CD4-positive, alpha-beta T cell treated with Interleukin-17A for 4 hours (primary cell): ENCODE measurements around the gene ADARB2.

Experiments
- DNase-seq: peaks from one replicate; pipeline ENCODE4 v3.0.0-alpha.2; 2020; ENCODE audit warnings: mixed read lengths

Gene ADARB2

GRCh38 chr10:1684991-1685390 lies 52.3 kb downstream of the ADARB2 start:
- DNase-seq: no peak

GRCh38 chr10:1683649-1684048 lies 53.7 kb downstream of the ADARB2 start:
- no peak for DNase-seq

- DNase-seq: no peak
Observed at GRCh38 chr10:1679821-1680650, 57.3 kb downstream of the ADARB2 start.

GRCh38 chr10:1678084-1678483 lies 59.2 kb downstream of the ADARB2 start:
- no peak for DNase-seq

DNA sequence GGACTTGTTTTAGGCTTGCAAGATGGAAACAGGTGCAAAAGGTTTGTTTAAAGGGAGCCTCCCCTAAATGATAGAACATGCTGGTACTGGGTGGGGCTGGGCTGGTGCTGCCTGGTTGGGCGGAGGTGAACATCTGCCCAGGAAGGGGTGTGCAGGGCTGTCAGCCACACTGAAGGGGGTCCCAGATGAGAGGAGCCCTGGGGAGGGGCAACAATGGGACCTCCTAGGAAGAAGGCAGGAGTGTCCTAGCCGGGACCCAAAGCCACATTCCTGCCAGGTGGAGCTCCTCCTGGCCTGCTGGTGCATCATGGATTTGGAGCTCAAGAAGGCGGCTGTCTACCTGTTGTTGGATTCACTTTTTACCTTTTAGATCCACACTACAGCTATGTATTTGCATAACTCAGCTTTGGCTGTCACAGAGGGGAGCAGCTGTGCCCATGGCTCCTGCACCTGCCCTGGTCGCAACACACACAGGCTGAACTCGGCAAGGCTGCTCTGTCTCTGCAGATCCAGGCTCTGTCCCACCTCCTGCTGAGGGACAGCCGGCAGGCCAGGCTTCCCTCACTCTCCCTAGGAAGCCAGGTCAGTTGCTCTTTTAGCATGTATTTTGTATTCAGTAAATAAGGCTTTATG lies 59.9 kb downstream of the ADARB2 start:
- no peak for DNase-seq

DNA sequence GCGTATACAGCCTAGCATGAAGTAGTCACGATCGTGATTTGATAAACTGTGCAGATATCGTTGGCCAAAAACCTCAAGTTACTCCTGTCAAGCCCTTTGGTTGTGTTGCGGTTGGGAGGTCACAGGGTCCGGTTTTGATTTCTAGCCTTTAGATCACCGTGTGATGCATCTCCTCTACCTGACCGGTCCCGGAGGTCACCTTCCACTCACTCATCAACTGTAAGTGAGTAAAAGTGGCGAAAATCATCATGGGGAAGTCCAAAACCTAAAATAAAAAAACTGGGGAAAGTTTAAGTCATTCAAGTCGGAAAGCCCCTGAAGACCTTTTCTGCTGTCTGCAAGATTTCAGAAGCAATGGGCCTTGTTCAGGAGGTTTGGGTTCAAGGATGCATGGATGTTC lies 62.8 kb downstream of the ADARB2 start:
- DNase-seq: no peak

- DNase-seq: no peak
Observed at GRCh38 chr10:1673568-1674345, 63.6 kb downstream of the ADARB2 start.

DNA sequence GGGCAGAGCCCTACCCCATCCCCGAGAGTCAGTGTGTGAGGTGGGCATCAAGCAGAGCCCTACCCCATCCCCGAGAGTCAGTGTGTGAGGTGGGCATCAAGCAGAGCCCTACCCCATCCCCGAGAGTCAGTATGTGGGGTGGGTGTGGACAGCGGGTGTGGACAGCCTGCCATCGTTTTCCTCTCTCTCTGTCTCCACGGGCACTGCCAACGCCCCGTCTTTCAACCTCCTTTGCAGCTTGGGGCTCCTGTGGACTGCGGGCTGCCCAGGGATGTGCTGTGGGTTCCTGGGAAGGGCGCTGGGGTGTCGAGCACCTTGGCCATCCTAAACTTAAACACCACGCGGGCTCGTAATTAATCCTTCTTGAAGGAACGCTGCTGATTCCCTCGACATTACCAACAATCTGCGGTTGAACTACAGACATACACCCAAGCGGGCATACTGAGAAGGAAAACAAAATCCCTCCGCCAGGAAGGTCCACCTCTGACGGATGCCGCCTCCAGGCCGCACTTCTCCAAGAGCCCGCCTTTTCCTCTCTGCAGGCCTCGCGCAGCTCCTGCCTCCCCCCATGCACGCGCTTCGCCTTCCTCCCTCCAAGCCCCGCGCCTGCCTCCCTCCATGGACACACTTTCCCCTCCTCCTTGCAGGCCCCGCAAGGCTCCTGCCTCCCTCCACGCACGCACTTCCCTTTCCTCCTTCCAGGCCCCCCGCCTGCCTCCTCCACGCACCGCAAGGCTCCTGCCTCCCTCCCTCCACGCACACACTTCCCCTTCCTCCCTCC lies 65.1 kb downstream of the ADARB2 start:
- no peak for DNase-seq

GRCh38 chr10:1671366-1672000 lies 65.8 kb downstream of the ADARB2 start:
- no peak for DNase-seq

- no peak for DNase-seq
Observed at GRCh38 chr10:1670541-1671365, 66.6 kb downstream of the ADARB2 start.

DNA sequence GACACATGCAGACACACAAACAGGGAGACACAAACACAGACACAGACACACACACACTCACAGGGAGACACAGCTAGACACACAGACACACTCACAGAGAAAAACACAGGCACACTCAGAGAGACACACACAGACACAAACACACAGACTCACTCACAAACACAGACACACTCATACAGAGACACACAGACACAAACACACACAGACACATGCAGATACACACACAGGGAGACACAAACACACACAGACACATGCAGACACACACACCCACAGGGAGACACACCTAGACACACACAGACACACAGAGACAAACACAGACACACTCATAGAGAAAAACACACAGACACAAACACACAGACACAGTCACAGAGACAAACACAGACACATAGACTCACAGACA lies 67.9 kb downstream of the ADARB2 start:
- DNase-seq: no peak

DNA sequence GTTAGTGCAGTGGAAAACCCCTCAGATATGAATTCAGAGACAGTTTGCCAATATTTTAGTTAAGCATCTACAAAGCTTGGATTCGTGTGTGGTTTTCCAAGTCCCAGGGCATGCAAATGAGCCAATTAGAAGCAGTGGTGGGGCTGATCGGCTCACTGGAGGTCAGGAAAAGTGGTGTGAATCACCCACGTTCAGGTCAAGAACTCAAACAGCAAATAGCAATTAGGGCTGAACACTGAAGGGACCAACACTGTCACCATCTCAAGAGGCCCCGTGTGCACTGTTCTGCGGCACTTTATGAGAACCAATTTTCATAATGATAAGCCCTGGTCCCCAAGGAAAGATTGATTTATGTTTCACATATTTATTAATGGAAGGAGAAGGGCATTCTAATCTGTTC lies 68.9 kb downstream of the ADARB2 start:
- DNase-seq: no peak

DNA sequence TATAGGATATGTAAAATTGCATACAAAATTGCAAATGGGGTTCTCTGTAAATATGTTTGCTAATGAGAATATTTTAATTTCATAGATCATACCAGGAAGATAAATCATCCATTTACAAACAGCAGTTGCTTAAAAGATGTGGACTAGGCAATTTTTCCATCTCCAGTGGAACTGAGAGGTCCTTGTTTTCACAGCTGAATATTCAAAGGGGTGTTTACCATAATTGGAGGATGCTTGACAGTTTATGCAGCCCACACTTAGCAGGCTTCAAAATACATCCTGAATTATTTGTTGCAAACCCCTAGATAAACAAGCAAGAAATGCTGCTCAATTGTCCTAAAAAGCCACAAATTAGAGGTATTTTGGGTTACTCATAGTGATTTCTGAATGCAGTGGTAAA lies 69.9 kb downstream of the ADARB2 start:
- no peak for DNase-seq

GRCh38 chr10:1666147-1666546 lies 71.2 kb downstream of the ADARB2 start:
- no peak for DNase-seq

GRCh38 chr10:1665681-1666080 lies 71.6 kb downstream of the ADARB2 start:
- no peak for DNase-seq

GRCh38 chr10:1665021-1665661 lies 72.2 kb downstream of the ADARB2 start:
- DNase-seq: no peak

GRCh38 chr10:1664333-1664964 lies 72.9 kb downstream of the ADARB2 start:
- DNase-seq: no peak

GRCh38 chr10:1663226-1663625 lies 74.1 kb downstream of the ADARB2 start:
- no peak for DNase-seq

DNA sequence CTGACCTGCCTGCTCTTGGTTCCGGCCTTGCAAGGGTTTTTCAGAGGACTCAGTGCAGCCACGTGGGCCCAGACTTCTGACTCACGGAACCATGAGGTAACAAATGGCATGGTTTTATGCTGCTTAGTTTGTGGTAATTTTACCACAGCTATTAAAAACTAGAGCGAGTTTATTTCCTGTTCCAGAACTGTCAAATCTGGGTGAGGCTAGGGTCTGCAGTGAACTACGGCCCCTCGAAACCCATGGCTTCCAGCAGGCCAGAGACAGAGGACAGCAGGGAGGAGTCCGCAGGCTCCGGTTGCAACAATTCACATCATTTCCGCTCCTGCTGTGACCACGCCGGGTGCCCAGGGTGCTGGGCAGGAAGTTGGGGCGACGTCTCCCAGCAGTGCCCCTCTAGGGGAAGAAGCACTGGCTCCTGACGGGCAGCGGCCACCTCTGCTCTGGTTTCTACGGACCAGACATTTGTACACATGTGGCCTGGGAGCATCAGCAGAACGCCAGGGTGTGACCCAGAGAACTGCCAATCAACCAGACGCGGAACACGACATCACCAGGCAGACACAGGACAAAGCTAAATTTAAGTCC lies 74.8 kb downstream of the ADARB2 start:
- DNase-seq: no peak

GRCh38 chr10:1661859-1662437 lies 75.4 kb downstream of the ADARB2 start:
- no peak for DNase-seq
